GM23248 (cell line): ENCODE data around the gene TMED10. TPM values are rescaled to one million over a fixed set of nuclear protein-coding genes. Genes with fewer than 3 reads are reported as not detected.

Experiments used
- DNase-seq: peaks from one replicate; pipeline ENCODE4 v3.0.0-alpha.2; 2015
- H2AFZ ChIP-seq: fragments of 200-600 bp; sonication (generic); 2 replicates; pipeline ENCODE4 v1.6.1; 2016; ENCODE audit warnings: antibody characterized with exemption
- H3F3A ChIP-seq: fragments of 200-600 bp; sonication (generic); 2 replicates; pipeline ENCODE4 v1.6.1; 2016; ENCODE audit warnings: mild to moderate bottlenecking, antibody characterized with exemption, mixed run types; ENCODE audit not compliant: insufficient read depth
- H3K27ac ChIP-seq: fragments of 200-600 bp; sonication (generic); 2 replicates; pipeline ENCODE4 v1.5.1; 2016; ENCODE audit warnings: mild to moderate bottlenecking
- H3K27me3 ChIP-seq: fragments of 200-600 bp; sonication (generic); replicated peaks from 2 replicates; pipeline ENCODE4 v1.6.1; 2016; ENCODE audit warnings: mild to moderate bottlenecking; ENCODE audit not compliant: insufficient read depth
- H3K36me3 ChIP-seq: fragments of 200-600 bp; sonication (generic); 2 replicates; pipeline ENCODE4 v1.6.1; 2016; ENCODE audit warnings: low read depth, mild to moderate bottlenecking
- H3K4me1 ChIP-seq: fragments of 200-600 bp; sonication (generic); 2 replicates; pipeline ENCODE4 v1.6.1; 2016; ENCODE audit warnings: mild to moderate bottlenecking; ENCODE audit not compliant: insufficient read depth
- H3K4me2 ChIP-seq: fragments of 200-600 bp; sonication (generic); one replicate; pipeline ENCODE4 v1.6.1; 2016; ENCODE audit warnings: mild to moderate bottlenecking; ENCODE audit not compliant: unreplicated experiment
- H3K4me3 ChIP-seq: fragments of 200-600 bp; sonication (generic); 2 replicates; pipeline ENCODE4 v1.5.1; 2016; ENCODE audit warnings: mild to moderate bottlenecking
- H3K79me2 ChIP-seq: fragments of 200-600 bp; sonication (generic); 2 replicates; pipeline ENCODE4 v1.6.1; 2016; ENCODE audit warnings: mild to moderate bottlenecking; ENCODE audit not compliant: insufficient read depth
- H3K9ac ChIP-seq: fragments of 200-600 bp; sonication (generic); 2 replicates; pipeline ENCODE4 v1.6.1; 2016; ENCODE audit warnings: mild to moderate bottlenecking
- H3K9me2 ChIP-seq: fragments of 200-600 bp; sonication (generic); 2 replicates; pipeline ENCODE4 v1.6.1; 2016; ENCODE audit warnings: mixed run types, mild to moderate bottlenecking, moderate library complexity; ENCODE audit not compliant: insufficient read depth
- H3K9me3 ChIP-seq: fragments of 200-600 bp; sonication (generic); one replicate; pipeline ENCODE4 v1.6.1; 2017; ENCODE audit warnings: low read depth
- H4K20me1 ChIP-seq: fragments of 200-600 bp; sonication (generic); 2 replicates; pipeline ENCODE4 v1.6.0; 2016; ENCODE audit not compliant: insufficient read depth
- EZH2 ChIP-seq: fragments of 200-600 bp; sonication (generic); IDR thresholded peaks from 2 replicates; pipeline ENCODE4 v1.6.1; 2018; ENCODE audit warnings: antibody characterized with exemption, mild to moderate bottlenecking; ENCODE audit not compliant: insufficient read depth, poor library complexity, severe bottlenecking
- EZH2phosphoT487 ChIP-seq: fragments of 200-600 bp; sonication (generic); IDR thresholded peaks from 2 replicates; pipeline ENCODE4 v1.6.1; 2018; ENCODE audit warnings: antibody characterized with exemption, moderate library complexity, mild to moderate bottlenecking, low read depth; ENCODE audit not compliant: insufficient read depth
- WGBS, 2 experiments: methylation state at CpG; one replicate each; pipeline ENCODE4 v1.1.6; 2015 to 2017; ENCODE audit warnings: low lambda C conversion rate in 2 of 2, low coverage in 1 of 2; ENCODE audit errors: missing lambda C conversion rate in 2 of 2; 5-methylcytosine and 5-hydroxymethylcytosine counted together
- in situ Hi-C: fragments of 300-500 bp; cut with MboI; formaldehyde crosslinking; loops from 2 replicates; pipeline ENCODE4 v1.15.0; 2020
- polyA plus RNA-seq: library from polyadenylated mRNA; unstranded; fragments of >200 nt; fragmentation: Nextera tagmentation; extraction: Ambion mirVana; gene quantifications from 2 replicates; pipeline ENCODE4 v1.2.1, GENCODE V29; 2016
- total RNA-seq: library from RNA; depleted of rRNA; stranded (reverse); fragments of >200 nt; shearing (Covaris generic); gene quantifications from 2 replicates; pipeline ENCODE4 v1.2.3, GENCODE V29; 2014

TMED10 gene
- total and polyA plus RNA-seq, 2 experiments from 2014 or later = 363 to 553 TPM

- 99 to 100% methylated on average over 3 of the region's 3 CpGs for WGBS, 2 experiments
- no peak overlapping the region for H3K4me3 ChIP-seq
- H3K79me2 ChIP-seq = peaks cover 100% of the 10 kb centered on the region
- H3F3A ChIP-seq = peaks cover 9% of the 10 kb centered on the region; the same call in 1 of the 2 replicates
- H3K27ac ChIP-seq = no peak overlapping the region
- no peaks in the 10 kb centered on the region for H3K9me2 ChIP-seq
- no peaks in the 10 kb centered on the region for H3K4me1 ChIP-seq
- H3K4me2 ChIP-seq = no peak overlapping the region
- no peaks in the 10 kb centered on the region for H3K27me3 ChIP-seq
- no peak overlapping the region for H3K9ac ChIP-seq
- H4K20me1 ChIP-seq = peaks cover 15% of the 10 kb centered on the region; the same call in 1 of the 2 replicates
- no peak for DNase-seq
- TF ChIP-seq EZH2phosphoT487 (no peak), EZH2 (no peak)
- no peak overlapping the region for H2AFZ ChIP-seq
- in situ Hi-C loops = no loop called here
- no peaks in the 10 kb centered on the region for H3K9me3 ChIP-seq
- no peaks in the 10 kb centered on the region for H3K36me3 ChIP-seq
These were observed 13.8 kb downstream of the TMED10 start for GRCh38 chr14:75162631-75163030.

- Histone ChIP-seq H2AFZ (no peak overlapping the region), H3K9ac (no peak overlapping the region), H3K27me3 (no peaks in the 10 kb centered on the region), H4K20me1 (peaks cover 3% of the 10 kb centered on the region; the same call in 1 of the 2 replicates), H3K9me3 (no peaks in the 10 kb centered on the region), H3K27ac (no peak overlapping the region), H3K4me2 (no peak overlapping the region), H3K9me2 (no peaks in the 10 kb centered on the region), H3F3A (peaks cover 12% of the 10 kb centered on the region; the same call in 1 of the 2 replicates), H3K4me1 (no peaks in the 10 kb centered on the region), H3K36me3 (no peaks in the 10 kb centered on the region), H3K79me2 (peaks cover 99% of the 10 kb centered on the region), H3K4me3 (no peak overlapping the region)
- TF ChIP-seq EZH2 (no peak), EZH2phosphoT487 (no peak)
- DNase-seq = no peak
- in situ Hi-C loops = no loop called here
- WGBS, 2 experiments = 97 to 99% methylated on average over 6 of the region's 6 CpGs
These were observed 17.4 kb downstream of the TMED10 start for GRCh38 chr14:75158843-75159614.

- no peak for TF ChIP-seq EZH2phosphoT487
- no peak for TF ChIP-seq EZH2
- no peaks in the 10 kb centered on the region; the same call in 1 of the 2 replicates for H3K36me3 ChIP-seq
- H3F3A ChIP-seq = peaks cover 12% of the 10 kb centered on the region; the same call in 1 of the 2 replicates
- no peak overlapping the region for H3K4me2 ChIP-seq
- in situ Hi-C loops = no loop called here
- H3K9me2 ChIP-seq = no peaks in the 10 kb centered on the region
- no peaks in the 10 kb centered on the region for H3K4me1 ChIP-seq
- WGBS, 2 experiments = 86 to 94% methylated on average over 2 to 3 of the region's 3 CpGs
- H3K9me3 ChIP-seq = no peaks in the 10 kb centered on the region
- no peak overlapping the region for H3K27ac ChIP-seq
- DNase-seq = no peak
- peaks cover 3% of the 10 kb centered on the region; the same call in 1 of the 2 replicates for H4K20me1 ChIP-seq
- H3K27me3 ChIP-seq = no peaks in the 10 kb centered on the region
- no peak overlapping the region for H3K9ac ChIP-seq
- H3K79me2 ChIP-seq = peaks cover 99% of the 10 kb centered on the region
- H2AFZ ChIP-seq = no peak overlapping the region
- no peak overlapping the region for H3K4me3 ChIP-seq
These were observed 19.5 kb downstream of the TMED10 start for GRCh38 chr14:75156901-75157300.

- no peak overlapping the region for H3K9ac ChIP-seq
- peaks cover 5% of the 10 kb centered on the region for H3K36me3 ChIP-seq
- no peaks in the 10 kb centered on the region for H3K27me3 ChIP-seq
- DNase-seq = no peak
- no peak overlapping the region for H2AFZ ChIP-seq
- H3K9me3 ChIP-seq = no peaks in the 10 kb centered on the region
- no peaks in the 10 kb centered on the region for H3K4me1 ChIP-seq
- peaks cover 3% of the 10 kb centered on the region; the same call in 1 of the 2 replicates for H4K20me1 ChIP-seq
- WGBS, 2 experiments = 97 to 100% methylated on average over 1 of the region's 1 CpG
- peaks cover 12% of the 10 kb centered on the region; the same call in 1 of the 2 replicates for H3F3A ChIP-seq
- no peak overlapping the region for H3K4me3 ChIP-seq
- no peak overlapping the region for H3K4me2 ChIP-seq
- in situ Hi-C loops = no loop called here
- peaks cover 99% of the 10 kb centered on the region for H3K79me2 ChIP-seq
- TF ChIP-seq EZH2 (no peak), EZH2phosphoT487 (no peak)
- no peak overlapping the region for H3K27ac ChIP-seq
- H3K9me2 ChIP-seq = no peaks in the 10 kb centered on the region
These were observed 20.3 kb downstream of the TMED10 start for GRCh38 chr14:75156111-75156510.
